ENCODE measurements around the gene PDXDC1.
"Not testable (repeated sequence)": the region's sequence is repeated elsewhere in the genome, so short reads cannot be mapped to it uniquely, and the experiment has no call there.

GRCh38 chr16:15082788-15083187 is 108.0 kb downstream of the PDXDC1 start:
- TF ChIP-seq, protein P1, sequence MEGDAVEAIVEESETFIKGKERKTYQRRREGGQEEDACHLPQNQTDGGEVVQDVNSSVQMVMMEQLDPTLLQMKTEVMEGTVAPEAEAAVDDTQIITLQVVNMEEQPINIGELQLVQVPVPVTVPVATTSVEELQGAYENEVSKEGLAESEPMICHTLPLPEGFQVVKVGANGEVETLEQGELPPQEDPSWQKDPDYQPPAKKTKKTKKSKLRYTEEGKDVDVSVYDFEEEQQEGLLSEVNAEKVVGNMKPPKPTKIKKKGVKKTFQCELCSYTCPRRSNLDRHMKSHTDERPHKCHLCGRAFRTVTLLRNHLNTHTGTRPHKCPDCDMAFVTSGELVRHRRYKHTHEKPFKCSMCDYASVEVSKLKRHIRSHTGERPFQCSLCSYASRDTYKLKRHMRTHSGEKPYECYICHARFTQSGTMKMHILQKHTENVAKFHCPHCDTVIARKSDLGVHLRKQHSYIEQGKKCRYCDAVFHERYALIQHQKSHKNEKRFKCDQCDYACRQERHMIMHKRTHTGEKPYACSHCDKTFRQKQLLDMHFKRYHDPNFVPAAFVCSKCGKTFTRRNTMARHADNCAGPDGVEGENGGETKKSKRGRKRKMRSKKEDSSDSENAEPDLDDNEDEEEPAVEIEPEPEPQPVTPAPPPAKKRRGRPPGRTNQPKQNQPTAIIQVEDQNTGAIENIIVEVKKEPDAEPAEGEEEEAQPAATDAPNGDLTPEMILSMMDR (IDR thresholded peaks at IDR 0.05 in 2 of 3, conservative IDR thresholded peaks at IDR 0.05 in 1 of 3; ENCODE audit: insufficient read depth in 2 of 3, low read depth in 1 of 3, low read length in 3 of 3) = not testable (repeated sequence)
- TF ChIP-seq, protein P2, sequence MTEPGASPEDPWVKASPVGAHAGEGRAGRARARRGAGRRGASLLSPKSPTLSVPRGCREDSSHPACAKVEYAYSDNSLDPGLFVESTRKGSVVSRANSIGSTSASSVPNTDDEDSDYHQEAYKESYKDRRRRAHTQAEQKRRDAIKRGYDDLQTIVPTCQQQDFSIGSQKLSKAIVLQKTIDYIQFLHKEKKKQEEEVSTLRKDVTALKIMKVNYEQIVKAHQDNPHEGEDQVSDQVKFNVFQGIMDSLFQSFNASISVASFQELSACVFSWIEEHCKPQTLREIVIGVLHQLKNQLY (CRISPR knock-in tag; conservative IDR thresholded peaks at IDR 0.05) = not testable (repeated sequence)
- not testable (repeated sequence) for TF ChIP-seq ARNT (IDR thresholded peaks at IDR 0.05); ZBTB34 (CRISPR knock-in tag; IDR thresholded peaks at IDR 0.05)

Data from K562 (cell line).